ENCODE measurements around the gene PATE4.

Gene PATE4

DNA sequence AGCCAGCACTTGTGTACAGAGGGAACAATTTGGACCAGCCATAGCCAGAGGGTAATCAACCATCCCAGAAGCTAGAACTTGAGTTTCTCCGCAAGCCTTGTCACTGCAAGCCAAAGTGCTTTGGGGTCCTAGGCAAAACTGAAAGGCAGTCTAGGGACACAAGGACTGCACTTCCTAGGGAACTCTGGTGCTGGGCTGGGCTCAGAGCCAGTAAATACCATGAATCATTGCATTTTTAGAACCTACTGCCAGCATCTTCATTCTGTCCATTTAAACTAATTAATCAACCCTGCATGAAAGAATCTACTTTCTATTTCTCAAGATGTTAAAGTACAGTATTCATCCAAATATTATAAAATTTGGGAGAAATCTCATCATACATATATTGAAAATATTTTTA is 25.2 kb upstream of the PATE4 start:
- no peak for ATAC-seq (ENCODE audit: insufficient read depth, low read depth)

DNA sequence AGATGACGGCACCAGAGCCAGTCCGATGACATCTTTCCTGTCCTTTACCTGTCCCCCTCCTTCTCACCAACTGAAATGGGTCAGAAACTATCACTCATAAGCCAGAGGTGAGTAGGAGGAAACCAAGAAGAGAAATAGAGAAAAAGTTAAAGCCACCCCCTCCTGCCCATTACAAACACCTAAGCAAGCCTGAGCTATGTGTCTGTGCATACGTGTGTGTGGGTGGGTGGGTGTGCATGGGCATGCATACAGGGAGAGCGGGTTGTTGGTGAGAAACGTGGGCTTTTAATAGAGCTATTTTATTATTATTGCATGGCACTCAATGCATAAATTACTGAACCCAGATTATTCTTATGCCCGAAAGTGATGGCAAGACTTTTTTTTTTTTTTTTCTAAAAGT is 2.6 kb downstream of the PATE4 start:
- no peaks in the 10 kb centered on the region for H3K9me3 ChIP-seq (ENCODE audit: insufficient read depth, low read length, severe bottlenecking)
- TF ChIP-seq, protein P1, sequence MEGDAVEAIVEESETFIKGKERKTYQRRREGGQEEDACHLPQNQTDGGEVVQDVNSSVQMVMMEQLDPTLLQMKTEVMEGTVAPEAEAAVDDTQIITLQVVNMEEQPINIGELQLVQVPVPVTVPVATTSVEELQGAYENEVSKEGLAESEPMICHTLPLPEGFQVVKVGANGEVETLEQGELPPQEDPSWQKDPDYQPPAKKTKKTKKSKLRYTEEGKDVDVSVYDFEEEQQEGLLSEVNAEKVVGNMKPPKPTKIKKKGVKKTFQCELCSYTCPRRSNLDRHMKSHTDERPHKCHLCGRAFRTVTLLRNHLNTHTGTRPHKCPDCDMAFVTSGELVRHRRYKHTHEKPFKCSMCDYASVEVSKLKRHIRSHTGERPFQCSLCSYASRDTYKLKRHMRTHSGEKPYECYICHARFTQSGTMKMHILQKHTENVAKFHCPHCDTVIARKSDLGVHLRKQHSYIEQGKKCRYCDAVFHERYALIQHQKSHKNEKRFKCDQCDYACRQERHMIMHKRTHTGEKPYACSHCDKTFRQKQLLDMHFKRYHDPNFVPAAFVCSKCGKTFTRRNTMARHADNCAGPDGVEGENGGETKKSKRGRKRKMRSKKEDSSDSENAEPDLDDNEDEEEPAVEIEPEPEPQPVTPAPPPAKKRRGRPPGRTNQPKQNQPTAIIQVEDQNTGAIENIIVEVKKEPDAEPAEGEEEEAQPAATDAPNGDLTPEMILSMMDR (IDR thresholded peaks at IDR 0.05; ENCODE audit: borderline replicate concordance, extremely low read depth, low read length, poor library complexity, severe bottlenecking) = no peak
- TF ChIP-seq EZH2 (IDR thresholded peaks at IDR 0.05; ENCODE audit: borderline replicate concordance, low read depth, low read length, severe bottlenecking) = no peak
- H3K9ac ChIP-seq (ENCODE audit: low read depth, low read length) = no peak overlapping the region
- H3K27me3 ChIP-seq (ENCODE audit: insufficient read depth, low read length, poor library complexity) = peaks cover 2% of the 10 kb centered on the region
- H3K27ac ChIP-seq (ENCODE audit: low read length) = no peak overlapping the region
- no peak overlapping the region for H3K4me2 ChIP-seq (ENCODE audit: insufficient read depth, low read length)
- no peak overlapping the region for H3K4me3 ChIP-seq (ENCODE audit: low read depth in 1 of 2, low read length in 2 of 2)
- no peaks in the 10 kb centered on the region for H3K79me2 ChIP-seq (ENCODE audit: insufficient read depth, low read length)
- DNase-seq (no peak), ATAC-seq (ENCODE audit: insufficient read depth, low read depth) (no peak)
- H4K20me1 ChIP-seq (ENCODE audit: insufficient read depth, low read length) = no peaks in the 10 kb centered on the region
- no peaks in the 10 kb centered on the region for H3K4me1 ChIP-seq (ENCODE audit: insufficient read depth, low read length)
- H2AFZ ChIP-seq (ENCODE audit: low read depth, low read length) = no peak overlapping the region
- no peaks in the 10 kb centered on the region for H3K36me3 ChIP-seq (ENCODE audit: insufficient read depth, low read length)

More for the DNA sequence above, 25.2 kb upstream of the PATE4 start:
- Histone ChIP-seq H3K9ac (ENCODE audit: low read depth, low read length) (no peak overlapping the region), H3K4me3 (ENCODE audit: low read depth in 1 of 2, low read length in 2 of 2) (no peak overlapping the region), H3K9me3 (ENCODE audit: insufficient read depth, low read length, severe bottlenecking) (peaks cover 9% of the 10 kb centered on the region), H3K79me2 (ENCODE audit: insufficient read depth, low read length) (no peaks in the 10 kb centered on the region), H3K4me2 (ENCODE audit: insufficient read depth, low read length) (no peak overlapping the region), H3K4me1 (ENCODE audit: insufficient read depth, low read length) (no peaks in the 10 kb centered on the region), H3K36me3 (ENCODE audit: insufficient read depth, low read length) (no peaks in the 10 kb centered on the region), H4K20me1 (ENCODE audit: insufficient read depth, low read length) (no peaks in the 10 kb centered on the region), H3K27me3 (ENCODE audit: insufficient read depth, low read length, poor library complexity) (no peaks in the 10 kb centered on the region), H2AFZ (ENCODE audit: low read depth, low read length) (no peak overlapping the region), H3K27ac (ENCODE audit: low read length) (no peak overlapping the region)
- TF ChIP-seq, protein P1 (IDR thresholded peaks at IDR 0.05; ENCODE audit: borderline replicate concordance, extremely low read depth, low read length, poor library complexity, severe bottlenecking) = no peak
- TF ChIP-seq EZH2 (IDR thresholded peaks at IDR 0.05; ENCODE audit: borderline replicate concordance, low read depth, low read length, severe bottlenecking) = no peak
- no peak for DNase-seq

DNA sequence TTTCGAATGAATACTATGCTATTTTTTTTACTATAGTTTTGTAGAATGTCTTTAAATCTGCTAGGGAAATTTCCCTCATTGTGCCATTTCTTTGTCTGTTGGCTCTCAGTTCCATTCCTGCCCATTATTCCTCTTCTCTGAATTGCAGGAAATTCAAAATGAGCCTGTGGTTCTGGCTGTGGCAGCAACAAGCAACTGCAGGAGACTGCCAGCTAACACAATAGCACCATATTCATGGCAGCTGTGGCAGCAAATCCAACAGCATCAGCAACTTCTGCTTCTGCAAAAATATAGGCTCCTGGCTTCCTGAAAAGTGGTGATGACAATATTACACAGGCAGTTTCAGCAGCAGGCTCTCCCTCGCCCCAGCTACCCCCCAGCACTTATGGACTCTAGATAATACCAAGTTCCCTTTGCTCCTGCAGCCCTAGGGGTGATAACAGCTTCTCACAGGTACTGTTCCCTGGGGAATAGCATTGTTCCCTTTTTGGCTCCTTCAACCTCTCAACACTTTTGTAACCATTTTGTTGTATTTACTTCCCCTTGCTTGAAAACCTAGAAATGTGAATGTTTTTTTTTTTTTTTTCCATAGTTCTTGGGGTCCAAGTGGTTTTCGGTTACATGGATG is 9.3 kb downstream of the PATE4 start:
- Histone ChIP-seq H3K27me3 (ENCODE audit: insufficient read depth, low read length, poor library complexity) (peaks cover under 1% of the 10 kb centered on the region), H3K27ac (ENCODE audit: low read length) (no peak overlapping the region), H4K20me1 (ENCODE audit: insufficient read depth, low read length) (no peaks in the 10 kb centered on the region), H2AFZ (ENCODE audit: low read depth, low read length) (no peak overlapping the region), H3K4me1 (ENCODE audit: insufficient read depth, low read length) (no peaks in the 10 kb centered on the region), H3K4me2 (ENCODE audit: insufficient read depth, low read length) (no peak overlapping the region), H3K36me3 (ENCODE audit: insufficient read depth, low read length) (no peaks in the 10 kb centered on the region), H3K79me2 (ENCODE audit: insufficient read depth, low read length) (no peaks in the 10 kb centered on the region), H3K9me3 (ENCODE audit: insufficient read depth, low read length, severe bottlenecking) (peaks cover 17% of the 10 kb centered on the region), H3K4me3 (ENCODE audit: low read depth in 1 of 2, low read length in 2 of 2) (no peak overlapping the region), H3K9ac (ENCODE audit: low read depth, low read length) (no peak overlapping the region)
- TF ChIP-seq EZH2 (IDR thresholded peaks at IDR 0.05; ENCODE audit: borderline replicate concordance, low read depth, low read length, severe bottlenecking) = no peak
- TF ChIP-seq, protein P1 (IDR thresholded peaks at IDR 0.05; ENCODE audit: borderline replicate concordance, extremely low read depth, low read length, poor library complexity, severe bottlenecking) = no peak
- DNase-seq (no peak), ATAC-seq (ENCODE audit: insufficient read depth, low read depth) (no peak)

Measured in DND-41 (cell line).